ENCODE measurements around the gene U2AF1L4. TPM values are rescaled to one million over a fixed set of nuclear protein-coding genes. Genes with fewer than 3 reads are reported as not detected.

Gene U2AF1L4
- total and polyA plus RNA-seq, 2 of the 4 experiments (the other 2 are of a cell fraction), result 6.1 to 15.0 TPM

GRCh38 chr19:35720648-35721047 lies 24.6 kb downstream of the U2AF1L4 start:
- H3K36me3 ChIP-seq (ENCODE audit: control insufficient read depth, insufficient read depth, low read length), result peaks cover 48% of the 10 kb centered on the region

More at GRCh38 chr19:35720648-35721047, 24.6 kb downstream of the U2AF1L4 start:
- no peak overlapping the region for H3K9ac ChIP-seq (ENCODE audit: low read depth, low read length)
- H3K4ac ChIP-seq (ENCODE audit: low read depth, low read length), result no peak overlapping the region
- H3K18ac ChIP-seq (ENCODE audit: low read depth, low read length), result no peak overlapping the region
- H3K9me1 ChIP-seq (ENCODE audit: insufficient read depth, low read length), result no peaks in the 10 kb centered on the region; the same call in 1 of the 2 replicates
- CTCF ChIA-PET, result no interaction called here
- H4K20me1 ChIP-seq (ENCODE audit: insufficient read depth, low read length), result peaks cover 29% of the 10 kb centered on the region
- H2AK9ac ChIP-seq (replicated peaks; ENCODE audit: low read depth, low read length, poor library complexity), result no peak overlapping the region
- H4K8ac ChIP-seq (ENCODE audit: low read depth in 2 of 2, low read length in 2 of 2), result no peak overlapping the region
- H3K27ac ChIP-seq (ENCODE audit: insufficient read depth, low read length), result no peak overlapping the region
- H3K56ac ChIP-seq (ENCODE audit: extremely low read depth, insufficient read depth, low read length), result no peak overlapping the region
- H2BK120ac ChIP-seq (ENCODE audit: low read depth, low read length), result no peak overlapping the region
- H2AFZ ChIP-seq (replicated peaks; ENCODE audit: low read length, poor library complexity), result no peak overlapping the region
- H2BK20ac ChIP-seq (ENCODE audit: low read depth, low read length), result no peak overlapping the region
- no peak overlapping the region for H4K5ac ChIP-seq (ENCODE audit: low read depth, low read length)
- no peak overlapping the region for H4K91ac ChIP-seq (ENCODE audit: insufficient read depth, low read depth, low read length)
- H3K79me1 ChIP-seq (ENCODE audit: low read depth in 1 of 2, low read length in 2 of 2), result peaks cover 16 to 53% of the 10 kb centered on the region in 2 experiments; a peak in 3 of 4 replicates
- POLR2A ChIA-PET (ENCODE audit: unreplicated experiment), result no interaction called here
- no peak overlapping the region for H2AK5ac ChIP-seq (ENCODE audit: low read depth, low read length)
- dilution Hi-C loops (cut with HindIII; ENCODE audit: low sequenced_read_pairs, unreplicated experiment) (no loop called here), in situ Hi-C loops (cut with MboI; ENCODE audit: low sequenced_read_pairs) (no loop called here), intact Hi-C loops (cut with micrococcal nuclease) (no loop called here)
- no peaks in the 10 kb centered on the region for H3K9me3 ChIP-seq (ENCODE audit: control insufficient read depth, insufficient read depth, low read length)
- H3K4me2 ChIP-seq (ENCODE audit: low read depth, low read length), result no peak overlapping the region
- DNase-seq (no peak), ATAC-seq (ENCODE audit: low read depth) (no peak)
- TF ChIP-seq USF2 (IDR thresholded peaks at IDR 0.05; ENCODE audit: low read depth, low read length) (no peak), POLR2A (IDR thresholded peaks at IDR 0.05; ENCODE audit: low read depth, low read length) (no peak), MXI1 (IDR thresholded peaks at IDR 0.05; ENCODE audit: borderline replicate concordance, low read depth, low read length) (no peak), CEBPB (IDR thresholded peaks at IDR 0.05; ENCODE audit: low read depth, low read length) (no peak), RFX5 (IDR thresholded peaks at IDR 0.05; ENCODE audit: low read depth, low read length) (no peak), CHD1 (IDR thresholded peaks at IDR 0.05; ENCODE audit: low read depth, low read length) (no peak), MAFK (IDR thresholded peaks at IDR 0.05; ENCODE audit: low read depth, low read length) (no peak), MAZ (IDR thresholded peaks at IDR 0.05; ENCODE audit: borderline replicate concordance, low read depth, low read length) (no peak), FOS (IDR thresholded peaks at IDR 0.05; ENCODE audit: low read depth, low read length) (no peak), BHLHE40 (IDR thresholded peaks at IDR 0.05; ENCODE audit: low read depth, low read length) (no peak), RAD21 (IDR thresholded peaks at IDR 0.05; ENCODE audit: low read length) (no peak), SMC3 (IDR thresholded peaks at IDR 0.05; ENCODE audit: low read depth, low read length) (no peak), RCOR1 (IDR thresholded peaks at IDR 0.05; ENCODE audit: insufficient replicate concordance, low read length) (no peak), CTCF (conservative IDR thresholded peaks at IDR 0.05; ENCODE audit: low read depth, low read length) (no peak), NFE2L2 (IDR thresholded peaks at IDR 0.05; ENCODE audit: low read depth, low read length) (no peak)
- TF ChIP-seq, protein P1, sequence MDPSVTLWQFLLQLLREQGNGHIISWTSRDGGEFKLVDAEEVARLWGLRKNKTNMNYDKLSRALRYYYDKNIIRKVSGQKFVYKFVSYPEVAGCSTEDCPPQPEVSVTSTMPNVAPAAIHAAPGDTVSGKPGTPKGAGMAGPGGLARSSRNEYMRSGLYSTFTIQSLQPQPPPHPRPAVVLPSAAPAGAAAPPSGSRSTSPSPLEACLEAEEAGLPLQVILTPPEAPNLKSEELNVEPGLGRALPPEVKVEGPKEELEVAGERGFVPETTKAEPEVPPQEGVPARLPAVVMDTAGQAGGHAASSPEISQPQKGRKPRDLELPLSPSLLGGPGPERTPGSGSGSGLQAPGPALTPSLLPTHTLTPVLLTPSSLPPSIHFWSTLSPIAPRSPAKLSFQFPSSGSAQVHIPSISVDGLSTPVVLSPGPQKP (IDR thresholded peaks at IDR 0.05; ENCODE audit: borderline replicate concordance, low read depth, low read length), result no peak
- no TSS peak for BruUV-seq (replicated peaks)
- no peaks in the 10 kb centered on the region for H3K27me3 ChIP-seq (ENCODE audit: control insufficient read depth, insufficient read depth, low read length)
- H3K14ac ChIP-seq (replicated peaks; ENCODE audit: low read depth, low read length), result no peak overlapping the region
- no peak overlapping the region for H3K23ac ChIP-seq (ENCODE audit: low read depth, low read length)
- H3K4me1 ChIP-seq (ENCODE audit: control insufficient read depth, insufficient read depth, low read length), result peaks cover 14% of the 10 kb centered on the region
- H3K4me3 ChIP-seq (ENCODE audit: insufficient read depth, low read depth, low read length), result no peak overlapping the region
- H2BK15ac ChIP-seq (ENCODE audit: low read depth, low read length), result no peak overlapping the region
- H2BK5ac ChIP-seq (ENCODE audit: low read depth, low read length, poor library complexity, severe bottlenecking), result no peak overlapping the region
- WGBS, 2 experiments (ENCODE audit: extremely low coverage in 2 of 2, insufficient read length in 1 of 2), result 100% methylated on average over 6 of the region's 17 CpGs; no CpG with 5 or more reads in 1 of the 2 experiments
